Left lobe of liver (tissue), 2 donors: ENCODE results near the gene WDR73. TPM values are rescaled to one million over a fixed set of nuclear protein-coding genes. Genes with fewer than 3 reads are reported as not detected.
A peak's percentile ranks its signal among the peaks of the same experiment; 100 is the strongest.

ENCODE experiments used
- ATAC-seq: fragments of 200-7000 bp; cut with Tn5 transposase; one replicate; pipeline ENCODE4 v1.9.1; 2020; ENCODE audit warnings: mild to moderate bottlenecking, moderate library complexity
- DNase-seq: peaks from one replicate; pipeline ENCODE4 v3.0.0-alpha.2; 2020; ENCODE audit warnings: low spot score
- total RNA-seq: library from RNA; stranded (reverse); gene quantifications from one replicate; pipeline ENCODE4 v1.2.1, GENCODE V29; 2021
- donor health status: DM: no; HTN: no; CAD: no; lungs with moderate emphysema.
- donor health status: DM: no; HTN: yes; CAD: no.

WDR73 gene
- total RNA-seq, 1 donor from 2014 or later = 9.5 TPM

GRCh38 chr15:84621358-84621979 is 32.6 kb downstream of the WDR73 start:
- ATAC-seq (no peak), DNase-seq (no peak)

- ATAC-seq (no peak), DNase-seq (no peak)
These were observed 33.5 kb downstream of the WDR73 start for GRCh38 chr15:84620626-84621025.

- peak; percentile 46 for ATAC-seq
- no peak for DNase-seq
These were observed 37.8 kb downstream of the WDR73 start for GRCh38 chr15:84616235-84616634.

- no peak for ATAC-seq
- DNase-seq = no peak
These were observed 42.5 kb downstream of the WDR73 start for GRCh38 chr15:84611631-84612030.

- peak; percentile 64 for ATAC-seq
- no peak for DNase-seq
These were observed 44.1 kb downstream of the WDR73 start for GRCh38 chr15:84609818-84610525.

- no peak for ATAC-seq
These were observed 45.3 kb downstream of the WDR73 start for GRCh38 chr15:84608707-84609284.

GRCh38 chr15:84606653-84607120 is 47.4 kb downstream of the WDR73 start:
- ATAC-seq (peak; percentile 89), DNase-seq (peak; percentile 79)

More at GRCh38 chr15:84608707-84609284, 45.3 kb downstream of the WDR73 start:
- DNase-seq = no peak

- ATAC-seq = no peak
- no peak for DNase-seq
These were observed 48.6 kb downstream of the WDR73 start for GRCh38 chr15:84605554-84605882.

- no peak for DNase-seq
- no peak for ATAC-seq
These were observed 49.1 kb downstream of the WDR73 start for GRCh38 chr15:84604826-84605553.

GRCh38 chr15:84603630-84604379 is 50.3 kb downstream of the WDR73 start:
- no peak for DNase-seq
- ATAC-seq = no peak

- no peak for DNase-seq
- no peak for ATAC-seq
These were observed 52.6 kb downstream of the WDR73 start for GRCh38 chr15:84601555-84601838.

- DNase-seq (peak; percentile 97), ATAC-seq (peak; percentile 95)
These were observed 53.2 kb downstream of the WDR73 start, which contains the start of gene ZSCAN2 for GRCh38 chr15:84600687-84601554. Gene ZSCAN2, plus strand, starts transcription at chr15:84601009. Its CDS starts 2,919 bp downstream, at chr15:84603928.

GRCh38 chr15:84600331-84600686 is 53.8 kb downstream of the WDR73 start:
- DNase-seq = peak; percentile 89
- ATAC-seq = peak; percentile 83

GRCh38 chr15:84599906-84600305 is 54.2 kb downstream of the WDR73 start:
- DNase-seq (no peak), ATAC-seq (no peak)

GRCh38 chr15:84598993-84599392 is 55.1 kb downstream of the WDR73 start:
- no peak for DNase-seq
- ATAC-seq = peak; percentile 50

GRCh38 chr15:84598250-84598649 is 55.8 kb downstream of the WDR73 start:
- ATAC-seq (no peak), DNase-seq (no peak)

GRCh38 chr15:84597296-84597695 is 56.8 kb downstream of the WDR73 start:
- ATAC-seq (no peak), DNase-seq (no peak)

GRCh38 chr15:84595660-84596059 is 58.4 kb downstream of the WDR73 start:
- no peak for ATAC-seq
- no peak for DNase-seq

- peak; percentile 59 for DNase-seq
- peak; percentile 73 for ATAC-seq
These were observed 59.3 kb downstream of the WDR73 start for GRCh38 chr15:84594617-84595290.
